A673 (cell line): ENCODE measurements around the gene OR6C74.

Source experiments
- CTCF ChIP-seq: fragments of 300-800, 200-600 bp; sonication (generic); conservative IDR thresholded peaks from 2 replicates; pipeline ENCODE4 v1.5.1; 2017; ENCODE audit warnings: low read depth, mild to moderate bottlenecking, antibody characterized with exemption, low read length, moderate library complexity, mixed read lengths
- EZH2 ChIP-seq: fragments of 200-600 bp; sonication (generic); IDR thresholded peaks from 2 replicates; pipeline ENCODE4 v1.6.1; 2017; ENCODE audit warnings: borderline replicate concordance, low read depth, mild to moderate bottlenecking, mixed read lengths, antibody characterized with exemption, low read length; ENCODE audit not compliant: poor library complexity, severe bottlenecking

GRCh38 chr12:55253281-55253680 is 8.9 kb downstream of the OR6C74 start:
- TF ChIP-seq CTCF (no peak), EZH2 (no peak)
